GM19324 (cell line): ENCODE data around the gene GM2A.
"Not testable (repeated sequence)": the region's sequence is repeated elsewhere in the genome, so short reads cannot be mapped to it uniquely, and the experiment has no call there.

Experiments
- ATAC-seq: cut with Tn5 transposase; IDR thresholded peaks from one replicate; pipeline ENCODE4 v1.9.1; 2021; ENCODE audit warnings: mild to moderate bottlenecking, moderate library complexity; ENCODE audit not compliant: unreplicated experiment, low FRiP score

Gene GM2A

GRCh38 chr5:151251001-151251551 is 1.9 kb upstream of the GM2A start:
- no peak for ATAC-seq

- ATAC-seq: no peak
Observed at GRCh38 chr5:151251621-151252020, 1.4 kb upstream of the GM2A start.

DNA sequence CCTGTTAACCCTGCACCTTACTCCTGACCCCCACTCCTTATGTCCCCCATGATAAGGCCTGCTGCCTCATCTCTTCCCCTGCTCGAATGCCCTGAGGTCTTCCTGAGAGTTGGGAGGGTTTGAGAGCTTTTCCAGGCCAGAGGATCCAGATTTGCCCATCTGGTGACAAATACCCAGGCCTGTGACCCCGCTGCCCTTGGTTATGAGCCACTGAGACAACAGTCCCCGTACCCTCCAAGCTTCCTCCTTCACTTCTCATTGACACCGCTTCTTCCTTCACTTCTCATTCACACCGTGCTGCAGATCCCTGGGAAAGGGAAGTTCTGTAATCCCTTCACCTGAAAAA is 593 bp downstream of the GM2A start:
- no peak for ATAC-seq

DNA sequence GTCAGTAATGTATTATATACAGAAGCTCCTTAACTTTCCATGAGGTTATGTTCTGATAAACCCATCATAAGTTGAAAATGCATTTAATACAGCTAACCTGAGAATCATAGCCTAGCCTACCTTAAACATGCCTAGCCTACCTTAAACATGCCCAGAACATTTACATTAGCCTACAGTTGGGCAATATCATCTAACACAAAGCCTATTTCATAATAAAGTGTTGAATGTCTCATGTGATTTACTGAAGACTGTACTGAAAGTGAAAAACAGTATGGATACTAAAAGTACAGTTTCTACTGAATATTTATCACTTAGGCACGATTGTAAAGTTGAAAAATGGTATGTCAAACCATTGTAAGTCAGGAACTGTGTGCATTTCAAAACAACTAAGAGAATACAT is 1.6 kb downstream of the GM2A start:
- no peak for ATAC-seq

GRCh38 chr5:151254990-151255389 is 2.0 kb downstream of the GM2A start:
- ATAC-seq: not testable (repeated sequence)

GRCh38 chr5:151255621-151256286 is 2.8 kb downstream of the GM2A start:
- ATAC-seq: peak; percentile 30

DNA sequence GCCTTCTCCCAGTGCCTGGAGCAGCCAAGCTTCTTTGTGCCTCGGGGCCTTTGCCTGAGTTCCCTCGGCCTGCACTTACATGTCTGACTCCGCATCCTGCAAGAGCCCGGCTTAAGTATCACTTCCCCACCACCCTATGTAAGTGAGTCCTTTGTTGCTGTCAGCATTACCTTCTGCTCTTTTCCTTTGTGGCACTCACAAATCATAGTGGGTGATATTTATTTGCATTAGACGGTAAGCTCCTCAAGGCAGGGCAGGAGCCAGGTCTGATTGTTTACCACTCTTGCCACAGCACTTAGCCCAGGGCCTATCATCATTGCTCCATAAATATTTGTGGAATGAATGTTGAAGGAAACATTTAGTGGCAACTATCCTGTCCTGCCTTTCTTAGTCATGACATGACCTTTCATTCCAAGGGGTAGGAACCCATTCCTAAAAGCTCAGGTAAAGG is 4.8 kb downstream of the GM2A start:
- peak; percentile 22 for ATAC-seq

- ATAC-seq: no peak
Observed at GRCh38 chr5:151258201-151258611, 5.2 kb downstream of the GM2A start.

- no peak for ATAC-seq
Observed at GRCh38 chr5:151258816-151259215, 5.8 kb downstream of the GM2A start.

DNA sequence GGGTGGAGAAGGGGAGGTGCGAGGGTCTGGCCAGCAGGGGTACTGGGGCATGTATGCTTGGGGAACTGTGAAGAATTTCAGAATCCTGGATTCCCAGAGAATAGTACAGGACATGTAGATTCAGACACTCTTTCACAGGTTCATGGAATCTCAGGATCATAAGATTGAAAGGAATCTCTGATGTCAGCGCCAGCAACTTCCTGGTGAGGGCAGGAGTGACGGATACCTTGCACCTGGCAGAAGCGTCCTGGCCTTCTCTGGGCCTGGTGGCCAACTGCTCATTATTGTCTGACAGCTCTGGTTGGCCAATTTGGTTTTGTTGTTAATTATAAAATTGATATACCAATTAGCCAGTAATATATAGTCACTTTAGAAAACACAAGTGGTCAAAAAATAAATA is 6.9 kb downstream of the GM2A start:
- ATAC-seq: no peak

GRCh38 chr5:151262532-151262931 is 9.5 kb downstream of the GM2A start:
- ATAC-seq: no peak

GRCh38 chr5:151264113-151264512 is 11.1 kb downstream of the GM2A start:
- no peak for ATAC-seq

GRCh38 chr5:151267491-151268260 is 14.7 kb downstream of the GM2A start:
- ATAC-seq: no peak

DNA sequence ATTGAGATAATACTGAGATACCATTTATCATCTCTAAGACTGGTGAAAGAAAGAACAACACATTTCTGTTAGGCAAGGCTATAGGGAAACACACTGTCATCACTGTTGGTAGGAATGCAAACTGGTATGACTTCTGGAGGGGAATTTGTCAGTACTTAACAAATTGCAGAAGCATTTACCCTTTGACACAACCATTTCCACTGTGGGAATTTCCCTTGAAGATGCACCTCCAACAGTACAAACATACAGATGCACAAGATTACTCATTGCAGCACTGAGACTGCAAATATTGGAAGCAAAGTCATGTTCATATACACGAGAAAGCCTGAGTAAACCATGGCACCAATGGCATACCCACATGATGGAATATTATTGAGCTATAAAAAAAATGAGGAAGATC is 17.6 kb downstream of the GM2A start:
- peak; percentile 57 for ATAC-seq

GRCh38 chr5:151271336-151271735 is 18.4 kb downstream of the GM2A start:
- ATAC-seq: no peak

GRCh38 chr5:151274666-151275065 is 21.7 kb downstream of the GM2A start:
- ATAC-seq: no peak

DNA sequence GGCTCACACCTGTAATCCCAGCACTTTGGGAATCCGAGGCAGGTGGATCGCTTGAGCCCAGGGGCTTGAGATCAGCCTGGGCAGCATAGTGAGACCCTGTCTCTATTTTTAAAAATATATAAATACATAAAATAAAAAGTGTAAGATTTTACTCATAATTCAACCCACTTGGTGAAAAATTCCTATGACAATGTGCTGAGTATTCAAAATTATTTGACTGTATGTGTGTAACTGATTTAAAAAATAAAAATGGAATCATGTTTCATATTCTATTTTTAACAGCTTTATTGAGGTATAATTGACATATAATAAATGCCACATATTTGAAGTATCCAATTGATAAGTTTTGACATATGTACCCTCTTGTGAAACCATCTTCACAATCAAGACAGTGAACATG is 22.8 kb downstream of the GM2A start:
- ATAC-seq: no peak

DNA sequence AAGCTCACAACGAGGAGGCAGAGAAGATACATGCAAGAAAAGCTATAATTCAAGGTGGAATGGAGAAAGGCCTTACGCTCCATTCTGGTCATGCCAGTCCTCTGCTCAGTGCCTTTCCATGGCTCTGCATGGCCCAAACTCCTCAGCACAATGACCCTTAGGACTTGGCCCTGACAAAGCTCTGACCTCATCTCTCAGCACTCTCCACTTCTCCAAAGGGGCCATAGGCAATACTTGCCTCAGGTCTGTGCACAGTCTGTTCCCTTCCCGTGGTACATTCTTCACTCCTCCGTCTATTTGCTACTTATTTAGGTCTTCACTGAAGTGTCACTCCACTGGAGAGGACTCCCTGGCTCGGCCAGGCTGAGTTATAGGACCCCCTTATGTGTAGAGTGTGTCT is 25.9 kb downstream of the GM2A start:
- ATAC-seq: no peak

DNA sequence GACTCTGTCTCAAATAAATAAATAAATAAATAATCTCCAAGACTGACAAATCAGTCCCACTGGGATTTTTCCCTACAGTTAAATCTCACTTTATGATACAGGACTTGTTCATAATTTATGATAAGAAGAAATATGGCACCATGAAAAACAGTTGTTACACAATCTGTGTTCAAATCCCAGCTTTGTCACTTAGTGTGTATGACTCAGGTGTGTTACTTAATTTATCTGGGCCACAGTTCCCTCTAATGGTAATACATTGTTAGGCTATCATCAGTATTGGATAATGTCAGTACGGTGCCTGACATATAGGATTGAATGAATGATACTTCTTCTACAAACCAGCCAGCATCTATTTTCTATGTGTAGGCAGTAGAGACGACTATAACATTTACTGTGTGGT is 27.5 kb downstream of the GM2A start:
- no peak for ATAC-seq

GRCh38 chr5:151281001-151281639 is 28.1 kb downstream of the GM2A start:
- no peak for ATAC-seq

- no peak for ATAC-seq
Observed at GRCh38 chr5:151283120-151283825, 30.3 kb downstream of the GM2A start.
